Naive thymus-derived CD4-positive, alpha-beta T cell (primary cell): ENCODE results near the gene NR3C2. TPM values are rescaled to one million over a fixed set of nuclear protein-coding genes. Genes with fewer than 3 reads are reported as not detected.

Experiments
- ATAC-seq: fragments of 150-1000 bp; cut with Tn5 transposase; 2 replicates; pipeline ENCODE4 v1.10.0; 2021; ENCODE audit warnings: mild to moderate bottlenecking, moderate library complexity
- CTCF ChIA-PET: fragments of 350-600 bp; sonication (Branson Sonifier 250); formaldehyde crosslinking; loops from one replicate; lab custom pipeline; 2021; ENCODE audit warnings: antibody characterized with exemption; lab: Charles Lee
- POLR2A ChIA-PET: fragments of 350-600 bp; sonication (Branson Sonifier 250); formaldehyde crosslinking; loops from one replicate; lab custom pipeline; 2021; ENCODE audit warnings: antibody characterized with exemption, inconsistent platforms; lab: Charles Lee
- DNase-seq, 9 donors: peaks; one replicate each; pipeline versions ENCODE4 v3.0.0 to v3.0.0-alpha.2; 2020 to 2022; ENCODE audit warnings: mixed read lengths in 1 of 9
- H3K27ac ChIP-seq: one replicate; pipeline ENCODE4 v1.7.0; 2013; ENCODE audit warnings: mild to moderate bottlenecking, low read depth, low read length, moderate library complexity
- H3K27me3 ChIP-seq, 2 donors: one replicate each; pipeline ENCODE4 v1.7.0; 2013; ENCODE audit warnings: low read length in 2 of 2, mild to moderate bottlenecking in 2 of 2, moderate library complexity in 2 of 2; ENCODE audit not compliant: control insufficient read depth in 2 of 2, insufficient read depth in 2 of 2
- H3K36me3 ChIP-seq, 3 experiments: 1 replicate in 2 of 3; 2 replicates in 1 of 3; pipeline ENCODE4 v1.7.0; 2013; ENCODE audit warnings: low read length in 3 of 3, mild to moderate bottlenecking in 3 of 3, moderate library complexity in 1 of 3; ENCODE audit not compliant: insufficient read depth in 3 of 3, control insufficient read depth in 2 of 3
- H3K4me1 ChIP-seq, 2 donors: one replicate each; pipeline ENCODE4 v1.7.0; 2013; ENCODE audit warnings: low read length in 2 of 2, mild to moderate bottlenecking in 2 of 2, moderate library complexity in 1 of 2; ENCODE audit not compliant: control insufficient read depth in 2 of 2, insufficient read depth in 2 of 2
- H3K4me3 ChIP-seq: 2 replicates; pipeline ENCODE4 v1.7.0; 2013; ENCODE audit warnings: mild to moderate bottlenecking, low read length
- H3K9me3 ChIP-seq, 3 experiments: 1 replicate in 2 of 3; 2 replicates in 1 of 3; pipeline ENCODE4 v1.7.0; 2013; ENCODE audit warnings: low read length in 3 of 3; ENCODE audit not compliant: control insufficient read depth in 2 of 3
- H3K27ac Mint-ChIP-seq, 9 donors: one replicate each; pipeline ENCODE4 v1.8.0; 2020 to 2022; ENCODE audit warnings: mixed read lengths in 9 of 9, mild to moderate bottlenecking in 8 of 9, moderate library complexity in 5 of 9, inconsistent platforms in 2 of 9
- H3K27me3 Mint-ChIP-seq, 5 donors: one replicate each; pipeline ENCODE4 v1.8.0; 2021 to 2022; ENCODE audit warnings: mixed read lengths in 5 of 5, mild to moderate bottlenecking in 1 of 5
- H3K36me3 Mint-ChIP-seq, 5 donors: one replicate each; pipeline ENCODE4 v1.8.0; 2020 to 2022; ENCODE audit warnings: mixed read lengths in 5 of 5, mild to moderate bottlenecking in 3 of 5, inconsistent platforms in 1 of 5
- H3K4me1 Mint-ChIP-seq, 7 donors: one replicate each; pipeline ENCODE4 v1.8.0; 2020 to 2022; ENCODE audit warnings: mixed read lengths in 7 of 7, mild to moderate bottlenecking in 3 of 7, inconsistent platforms in 1 of 7
- H3K4me3 Mint-ChIP-seq, 10 donors: one replicate each; pipeline ENCODE4 v1.8.0; 2020 to 2022; ENCODE audit warnings: mild to moderate bottlenecking in 10 of 10, mixed read lengths in 10 of 10, moderate library complexity in 6 of 10, inconsistent platforms in 2 of 10
- H3K9me3 Mint-ChIP-seq, 11 donors: one replicate each; pipeline ENCODE4 v1.8.0; 2020 to 2022; ENCODE audit warnings: mixed read lengths in 11 of 11, mild to moderate bottlenecking in 4 of 11, inconsistent platforms in 1 of 11, moderate library complexity in 1 of 11
- intact Hi-C, 2 donors: fragments of 100-400 bp; cut with micrococcal nuclease; formaldehyde crosslinking; loops; one replicate each; pipeline ENCODE4 v1.15.1; 2023
- polyA plus RNA-seq, 2 donors: library from polyadenylated mRNA; unstranded; fragments of 300-500 nt; fragmentation: Illumina TruSeq; gene quantifications; one replicate each; pipeline ENCODE4 v1.2.3, GENCODE V29; 2021
- total RNA-seq, 6 experiments: library from RNA in 5 of 6; stranded (reverse) in 5 of 6; gene quantifications; 1 replicate in 5 of 6; 2 replicates in 1 of 6; pipeline ENCODE4 v1.2.3 and lab custom pipeline; 2021 to 2026

NR3C2 gene
- total and polyA plus RNA-seq, 7 experiments from 2014 or later: 2.2 to 55.2 (median 38.6) TPM

GRCh38 chr4:148412460-148412994 lies 29.7 kb downstream of the NR3C2 start:
- H3K36me3 Mint-ChIP-seq: peaks cover 0 to 17% (median 9%) of the 10 kb centered on the region in 5 donors
- peaks cover 0 to 72% (median 54%) of the 10 kb centered on the region in 7 donors for H3K4me1 Mint-ChIP-seq
- H3K9me3 Mint-ChIP-seq: no peaks in the 10 kb centered on the region
- no peak overlapping the region for H3K4me3 Mint-ChIP-seq
- no peaks in the 10 kb centered on the region for H3K27me3 Mint-ChIP-seq
- no peak overlapping the region for H3K4me3 ChIP-seq
- H3K27ac Mint-ChIP-seq: no peak overlapping the region
- no peak for ATAC-seq
- H3K27me3 ChIP-seq: no peaks in the 10 kb centered on the region
- POLR2A ChIA-PET: interaction anchor here (1.0 kb wide), 1 partner anchor 24 kb away, joined by 3 read pairs; no protein-coding TSS in a partner anchor
- H3K36me3 ChIP-seq: no peaks in the 10 kb centered on the region
- H3K9me3 ChIP-seq: no peaks in the 10 kb centered on the region
- no peak overlapping the region for H3K27ac ChIP-seq
- intact Hi-C loops: no loop called here
- peaks cover 0 to under 1% of the 10 kb centered on the region in 2 donors for H3K4me1 ChIP-seq
- no peak for DNase-seq
- CTCF ChIA-PET: no interaction called here

GRCh38 chr4:148405161-148405893 lies 36.9 kb downstream of the NR3C2 start:
- Mint-ChIP-seq H3K9me3 (no peaks in the 10 kb centered on the region), H3K36me3 (peaks cover 0 to 7% (median 3%) of the 10 kb centered on the region in 5 donors), H3K4me1 (peaks cover 0 to 47% (median 24%) of the 10 kb centered on the region in 7 donors), H3K27ac (peak overlapping the region in 1 of 9 donors; percentile 37), H3K27me3 (no peaks in the 10 kb centered on the region), H3K4me3 (no peak overlapping the region)
- Histone ChIP-seq H3K4me3 (no peak overlapping the region), H3K4me1 (no peaks in the 10 kb centered on the region), H3K27me3 (no peaks in the 10 kb centered on the region), H3K36me3 (no peaks in the 10 kb centered on the region), H3K9me3 (no peaks in the 10 kb centered on the region), H3K27ac (no peak overlapping the region)
- ChIA-PET POLR2A (no interaction called here), CTCF (no interaction called here)
- intact Hi-C loops: loop anchor here in 1 of 2 donors (5.0 kb wide), 1 partner anchor 143 kb away; no protein-coding TSS in a partner anchor
- DNase-seq: no peak
- no peak for ATAC-seq

GRCh38 chr4:148398988-148399387 lies 43.2 kb downstream of the NR3C2 start:
- Mint-ChIP-seq H3K4me1 (peaks cover 0 to 52% (median 47%) of the 10 kb centered on the region in 7 donors), H3K27ac (no peak overlapping the region), H3K27me3 (no peaks in the 10 kb centered on the region), H3K4me3 (no peak overlapping the region), H3K36me3 (peaks cover 0 to 18% (median 7%) of the 10 kb centered on the region in 5 donors), H3K9me3 (peaks cover 0 to 5% (median 0%) of the 10 kb centered on the region in 11 donors)
- intact Hi-C loops: loop anchor here in 1 of 2 donors (2.0 kb wide), 1 partner anchor 22 kb away; no protein-coding TSS in a partner anchor
- ChIA-PET POLR2A (interaction anchor here (0.8 kb wide), 1 partner anchor 298 kb away, joined by 4 read pairs; no protein-coding TSS in a partner anchor), CTCF (no interaction called here)
- DNase-seq: no peak
- H3K9me3 ChIP-seq: no peaks in the 10 kb centered on the region
- ATAC-seq: no peak
- H3K4me1 ChIP-seq: no peaks in the 10 kb centered on the region
- H3K27me3 ChIP-seq: no peaks in the 10 kb centered on the region
- no peaks in the 10 kb centered on the region for H3K36me3 ChIP-seq
- H3K27ac ChIP-seq: no peak overlapping the region
- no peak overlapping the region for H3K4me3 ChIP-seq

GRCh38 chr4:148397771-148398170 lies 44.4 kb downstream of the NR3C2 start:
- no peaks in the 10 kb centered on the region for H3K36me3 ChIP-seq
- DNase-seq (no peak), ATAC-seq (no peak)
- Mint-ChIP-seq H3K27ac (no peak overlapping the region), H3K36me3 (peaks cover 0 to 21% (median 7%) of the 10 kb centered on the region in 5 donors), H3K27me3 (no peaks in the 10 kb centered on the region), H3K4me3 (no peak overlapping the region), H3K4me1 (peaks cover 0 to 56% (median 50%) of the 10 kb centered on the region in 7 donors), H3K9me3 (peaks cover 0 to 5% (median 0%) of the 10 kb centered on the region in 11 donors)
- ChIA-PET POLR2A (no interaction called here), CTCF (interaction anchor here (1.2 kb wide), 1 partner anchor 10 kb away, joined by 3 read pairs; no protein-coding TSS in a partner anchor)
- no peak overlapping the region for H3K4me3 ChIP-seq
- H3K4me1 ChIP-seq: no peaks in the 10 kb centered on the region
- H3K9me3 ChIP-seq: no peaks in the 10 kb centered on the region
- intact Hi-C loops: loop anchor here in 1 of 2 donors (2.0 kb wide), 1 partner anchor 21 kb away; no protein-coding TSS in a partner anchor
- H3K27ac ChIP-seq: no peak overlapping the region
- H3K27me3 ChIP-seq: no peaks in the 10 kb centered on the region

- ATAC-seq: no peak
- intact Hi-C loops: no loop called here
- peaks cover 0 to 22% (median 7%) of the 10 kb centered on the region in 5 donors for H3K36me3 Mint-ChIP-seq
- POLR2A ChIA-PET: no interaction called here
- Histone ChIP-seq H3K4me3 (no peak overlapping the region), H3K4me1 (no peaks in the 10 kb centered on the region), H3K36me3 (no peaks in the 10 kb centered on the region), H3K9me3 (no peaks in the 10 kb centered on the region), H3K27me3 (no peaks in the 10 kb centered on the region), H3K27ac (no peak overlapping the region)
- no peaks in the 10 kb centered on the region for H3K27me3 Mint-ChIP-seq
- H3K9me3 Mint-ChIP-seq: peaks cover 0 to 5% (median 0%) of the 10 kb centered on the region in 11 donors
- H3K27ac Mint-ChIP-seq: peak overlapping the region in 2 of 9 donors; percentile 6 to 8
- CTCF ChIA-PET: interaction anchor here (1.2 kb wide), 1 partner anchor 10 kb away, joined by 3 read pairs; no protein-coding TSS in a partner anchor
- no peak for DNase-seq
- peaks cover 0 to 61% (median 55%) of the 10 kb centered on the region in 7 donors for H3K4me1 Mint-ChIP-seq
- no peak overlapping the region for H3K4me3 Mint-ChIP-seq
These were observed 45.1 kb downstream of the NR3C2 start for GRCh38 chr4:148396986-148397673.

- Histone ChIP-seq H3K9me3 (no peaks in the 10 kb centered on the region), H3K4me1 (no peaks in the 10 kb centered on the region), H3K27ac (no peak overlapping the region), H3K36me3 (no peaks in the 10 kb centered on the region), H3K27me3 (no peaks in the 10 kb centered on the region), H3K4me3 (no peak overlapping the region)
- Mint-ChIP-seq H3K27ac (no peak overlapping the region), H3K9me3 (peaks cover 0 to 5% (median 0%) of the 10 kb centered on the region in 11 donors), H3K4me3 (no peak overlapping the region), H3K4me1 (peaks cover 0 to 67% (median 58%) of the 10 kb centered on the region in 7 donors), H3K27me3 (no peaks in the 10 kb centered on the region), H3K36me3 (peaks cover 0 to 22% (median 7%) of the 10 kb centered on the region in 5 donors)
- DNase-seq: no peak
- intact Hi-C loops: no loop called here
- ChIA-PET POLR2A (interaction anchor here (1.3 to 1.5 kb wide), 2 partner anchors 19 to 47 kb away, joined by 6 to 9 read pairs; partner anchors contain the start of gene NR3C2), CTCF (no interaction called here)
- ATAC-seq: no peak
These were observed 46.4 kb downstream of the NR3C2 start for GRCh38 chr4:148395771-148396170.
